ENCODE results near the gene CCDC195.
"Not testable (repeated sequence)": the region's sequence is repeated elsewhere in the genome, so short reads cannot be mapped to it uniquely, and the experiment has no call there.

CCDC195 gene

GRCh38 chr2:224689539-224689938 is 26.6 kb downstream of the CCDC195 start:
- no peak for DNase-seq

DNA sequence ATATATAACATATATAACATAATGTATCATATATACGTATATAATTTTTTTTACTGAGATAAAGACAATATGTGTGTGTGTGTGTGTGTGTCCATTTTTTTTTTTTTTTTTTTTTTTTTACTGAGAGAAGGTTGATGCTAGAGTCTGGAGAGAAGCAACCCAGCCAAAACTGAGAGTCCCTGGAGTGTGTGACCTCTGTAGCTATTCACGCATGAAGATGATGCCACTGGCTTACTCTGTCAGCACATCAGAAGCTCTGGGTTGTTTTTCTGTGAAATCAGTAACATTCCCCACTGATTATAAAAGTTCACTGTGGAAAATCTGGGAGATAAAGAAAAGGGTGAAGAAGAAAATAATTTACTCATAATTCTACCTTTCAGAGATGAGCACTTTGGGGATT is 27.2 kb downstream of the CCDC195 start:
- DNase-seq = no peak

DNA sequence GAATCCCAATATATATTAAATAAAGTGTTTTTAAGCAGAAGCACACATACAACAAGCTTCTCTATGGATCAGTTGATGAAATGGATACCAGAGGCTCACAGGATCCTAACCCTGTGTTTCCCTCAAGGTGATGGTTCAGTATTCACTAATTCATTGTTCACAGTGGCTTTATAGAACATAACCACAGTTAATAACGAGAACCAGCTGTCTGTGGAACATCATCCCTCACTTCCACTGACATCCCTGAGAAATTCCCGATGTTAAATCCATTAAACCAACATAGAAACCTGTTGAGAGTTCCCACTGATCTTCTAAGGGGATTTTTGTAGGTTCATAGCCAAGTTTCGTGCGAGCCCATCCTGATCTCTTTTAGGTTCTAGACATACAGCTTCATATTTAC is 29.0 kb downstream of the CCDC195 start:
- DNase-seq = no peak

DNA sequence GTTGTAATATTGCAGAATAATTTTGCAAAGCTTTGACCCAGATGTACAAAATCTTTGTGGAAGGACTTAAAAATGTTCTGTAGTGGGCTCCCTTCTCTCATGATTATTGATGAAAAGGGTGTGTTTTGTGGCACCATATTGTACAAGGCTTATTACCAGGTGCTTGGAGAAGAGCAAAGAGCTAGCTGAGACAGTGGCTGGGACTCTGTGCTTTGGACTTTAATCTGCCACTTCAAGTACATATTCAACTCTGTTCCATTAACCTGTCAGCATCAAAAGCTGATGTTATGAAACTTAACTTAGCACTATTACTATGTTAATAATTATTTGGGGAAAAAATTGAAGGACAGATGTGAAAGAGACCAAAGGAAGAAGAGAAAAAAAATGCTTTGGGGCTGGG is 31.0 kb downstream of the CCDC195 start:
- DNase-seq = no peak

- no peak for DNase-seq
Observed at GRCh38 chr2:224682134-224682533, 34.0 kb downstream of the CCDC195 start.

DNA sequence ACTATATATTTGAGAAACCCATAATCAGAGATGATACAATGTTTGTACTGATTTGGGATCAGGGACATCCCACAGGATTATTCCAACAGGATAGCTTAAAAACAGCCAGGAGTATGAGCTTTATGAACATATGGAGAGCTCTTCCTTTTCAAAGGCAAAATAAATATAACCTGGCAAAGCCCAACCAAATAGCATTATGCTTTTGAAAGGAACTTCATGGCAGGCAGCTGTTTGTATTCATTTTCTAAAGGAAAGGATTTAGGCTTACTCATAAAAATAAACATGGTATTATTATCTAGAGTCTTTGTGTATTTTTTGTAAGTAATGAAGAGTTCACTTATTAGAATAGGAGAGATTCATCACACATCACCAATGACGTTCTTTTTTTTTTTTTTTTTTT is 44.4 kb downstream of the CCDC195 start:
- no peak for DNase-seq

DNA sequence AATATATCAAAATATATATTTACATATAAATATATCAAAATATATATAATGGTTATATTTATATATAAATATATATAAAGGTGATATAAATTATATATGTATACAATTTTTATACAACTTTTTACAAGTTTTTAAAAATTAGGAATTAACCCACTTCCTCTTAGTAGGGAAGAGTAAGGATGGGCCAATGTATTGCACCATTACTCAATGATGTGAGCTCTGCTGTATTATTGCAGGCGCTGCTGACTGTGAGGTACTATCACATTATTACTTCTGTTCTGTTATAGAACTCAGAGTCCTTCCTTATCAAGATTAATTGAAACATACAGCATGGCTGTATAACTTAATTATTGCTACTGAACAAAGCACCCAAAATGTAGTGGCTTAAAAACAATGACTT is 46.0 kb downstream of the CCDC195 start:
- DNase-seq = no peak

DNA sequence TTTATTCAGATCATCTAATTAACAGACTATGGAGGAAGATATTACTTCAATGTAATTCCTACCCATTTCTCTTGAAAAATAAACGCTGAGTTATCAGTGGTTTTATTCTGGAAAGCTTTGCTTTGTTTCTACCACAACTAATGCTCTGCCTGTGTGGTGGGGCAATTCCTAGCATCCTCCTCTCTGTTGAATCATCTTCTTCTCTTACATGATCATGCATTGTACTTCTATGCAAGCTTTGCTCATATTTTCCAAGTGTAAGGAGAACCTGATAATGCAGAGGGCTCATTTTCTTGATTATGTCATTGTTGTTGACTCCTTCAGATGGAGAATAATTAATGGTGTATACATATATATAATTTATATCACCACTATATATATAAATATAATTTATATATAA is 46.7 kb downstream of the CCDC195 start:
- no peak for DNase-seq

DNA sequence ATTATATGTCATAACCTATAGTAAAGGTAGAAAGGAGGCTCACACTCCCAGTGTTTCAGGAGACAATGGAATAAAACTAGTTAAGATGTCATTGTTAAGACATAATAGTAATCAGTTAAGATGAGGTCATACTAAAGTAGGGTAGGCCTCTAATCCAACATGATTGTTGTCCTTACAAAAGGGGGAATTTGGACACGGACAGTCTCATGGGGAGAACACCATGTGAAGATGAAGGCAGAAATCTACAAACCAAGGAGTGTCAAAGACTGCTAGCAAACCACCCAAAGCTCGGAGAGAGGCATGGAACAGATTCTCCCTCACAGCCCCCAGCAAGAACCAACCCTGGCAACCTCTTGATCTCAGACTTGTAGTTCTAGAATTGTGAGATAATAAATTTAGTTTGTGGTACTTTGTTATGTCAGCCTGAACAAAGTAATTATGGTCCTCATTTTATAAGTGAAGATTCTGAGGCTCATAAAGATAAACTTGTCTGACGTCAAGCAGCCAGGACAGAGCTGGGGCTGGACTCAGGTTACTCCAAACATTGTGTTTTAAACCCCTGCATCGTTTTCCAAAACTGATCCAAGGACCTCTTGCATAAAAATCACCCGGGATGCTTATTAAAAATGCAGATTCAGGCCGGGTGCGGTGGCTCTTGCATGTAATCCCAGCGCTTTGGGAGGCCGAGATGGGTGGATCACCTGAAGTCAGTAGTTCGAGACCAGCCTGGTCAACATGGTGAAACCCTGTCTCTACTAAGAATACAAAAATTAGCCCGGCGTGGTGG is 47.8 kb downstream of the CCDC195 start:
- DNase-seq = no peak

- DNase-seq = no peak
Observed at GRCh38 chr2:224666951-224667553, 49.1 kb downstream of the CCDC195 start.

DNA sequence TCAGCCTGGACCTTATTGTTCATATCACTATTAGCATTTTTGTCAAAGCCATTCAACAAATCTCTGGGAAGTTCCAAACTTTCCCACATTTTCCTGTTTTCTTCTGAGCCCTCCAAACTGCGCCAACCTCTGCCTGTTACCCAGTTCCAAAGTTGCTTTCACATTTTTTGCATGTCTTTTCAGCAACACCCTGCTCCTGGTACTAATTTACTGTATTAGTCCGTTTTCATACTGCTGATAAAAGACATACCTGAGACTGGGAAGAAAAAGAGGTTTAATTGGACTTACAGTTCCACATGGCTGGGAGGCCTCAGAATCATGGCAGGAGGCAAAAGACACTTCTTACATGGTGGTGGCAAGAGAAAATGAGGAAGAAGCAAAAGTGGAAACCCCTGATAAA is 52.8 kb downstream of the CCDC195 start:
- not testable (repeated sequence) for DNase-seq

GRCh38 chr2:224661708-224662107 is 54.5 kb downstream of the CCDC195 start:
- DNase-seq = not testable (repeated sequence)

DNA sequence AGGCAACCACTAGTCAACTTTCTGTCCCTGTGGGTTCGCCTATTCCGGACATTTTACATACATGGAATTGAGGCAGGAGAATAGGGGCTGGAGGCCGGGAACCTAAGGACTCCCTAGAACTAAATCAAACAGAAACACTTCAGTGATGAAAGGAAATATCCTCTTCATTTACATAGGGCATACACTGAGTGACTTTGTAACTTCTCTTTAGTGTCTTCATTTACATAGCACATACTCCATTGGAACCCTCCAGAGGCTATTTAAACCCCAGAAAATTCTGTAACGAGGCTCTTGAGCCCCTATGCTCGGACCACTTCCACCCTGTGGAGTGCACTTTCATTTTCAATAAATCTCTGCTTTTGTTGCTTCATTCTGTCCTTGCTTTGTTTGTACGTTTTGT is 56.5 kb downstream of the CCDC195 start:
- no peak for DNase-seq

- DNase-seq = no peak
Observed at GRCh38 chr2:224658780-224659405, 57.3 kb downstream of the CCDC195 start.

DNA sequence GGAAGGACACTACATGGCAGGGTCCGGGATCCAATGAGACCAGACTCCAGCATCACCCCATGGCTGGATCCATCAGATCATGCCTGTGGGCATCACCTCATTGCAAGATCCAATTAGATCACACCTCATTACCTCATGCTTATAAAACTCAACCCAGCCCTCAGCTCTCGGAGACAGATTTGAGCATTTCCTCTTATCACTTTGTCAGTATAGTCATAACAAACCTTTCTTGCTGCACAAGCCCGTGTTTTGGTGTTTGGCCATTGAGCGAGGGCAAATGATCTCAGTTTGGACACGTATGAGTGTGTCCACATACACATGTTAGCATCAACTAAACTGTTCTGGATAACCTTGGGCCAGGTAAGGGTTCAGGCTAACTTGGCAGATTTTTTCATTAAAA is 58.8 kb downstream of the CCDC195 start:
- DNase-seq = no peak

GRCh38 chr2:224655006-224655537 is 61.1 kb downstream of the CCDC195 start:
- no peak for DNase-seq

Data from CD4-positive, alpha-beta T cell treated with Interleukin-17A for 1 hour (primary cell).